MCF 10A (cell line): ENCODE measurements around the gene UBN2. TPM values are rescaled to one million over a fixed set of nuclear protein-coding genes. Genes with fewer than 3 reads are reported as not detected.

ENCODE experiments used
- BruUV-seq: library from RNA; stranded (reverse); fragments of 400-500 nt; replicated peaks from 2 replicates; lab custom pipeline; 2021; lab: Mats Ljungman, UMichigan
- CTCF ChIA-PET: fragments of 300-600 bp; sonication (Branson Sonifier 250); formaldehyde crosslinking; extraction: SDS; loops from one replicate; lab custom pipeline; 2021; ENCODE audit warnings: antibody characterized with exemption, inconsistent platforms; lab: Yijun Ruan, JAX
- POLR2A ChIA-PET: fragments of 300-600, 350-650 bp; sonication (Branson Sonifier 250); formaldehyde crosslinking; extraction: SDS; loops from one replicate; lab custom pipeline; 2020; ENCODE audit warnings: antibody characterized with exemption, inconsistent platforms; lab: Yijun Ruan, JAX
- DNase-seq: peaks from one replicate; pipeline ENCODE4 v3.0.0-alpha.2; 2018; ENCODE audit not compliant: unreplicated experiment
- H3K27ac Mint-ChIP-seq: one replicate; pipeline ENCODE4 v1.8.0; 2022; ENCODE audit warnings: mild to moderate bottlenecking, low read depth, mixed read lengths; ENCODE audit not compliant: unreplicated experiment
- H3K27me3 Mint-ChIP-seq: one replicate; pipeline ENCODE4 v1.8.0; 2022; ENCODE audit warnings: mixed read lengths; ENCODE audit not compliant: insufficient read depth, unreplicated experiment
- H3K36me3 Mint-ChIP-seq: one replicate; pipeline ENCODE4 v1.8.0; 2022; ENCODE audit warnings: mild to moderate bottlenecking, moderate library complexity, mixed read lengths; ENCODE audit not compliant: insufficient read depth, unreplicated experiment
- H3K4me1 Mint-ChIP-seq: one replicate; pipeline ENCODE4 v1.8.0; 2022; ENCODE audit warnings: mixed read lengths; ENCODE audit not compliant: insufficient read depth, unreplicated experiment
- H3K4me3 Mint-ChIP-seq: one replicate; pipeline ENCODE4 v1.8.0; 2022; ENCODE audit warnings: mild to moderate bottlenecking, moderate library complexity, mixed read lengths; ENCODE audit not compliant: unreplicated experiment
- H3K9me3 Mint-ChIP-seq: one replicate; pipeline ENCODE4 v1.8.0; 2022; ENCODE audit warnings: mixed read lengths; ENCODE audit not compliant: unreplicated experiment
- CTCF ChIP-seq: fragments of 200-600 bp; IDR thresholded peaks from one replicate; pipeline ENCODE4 v1.8.0; 2022; ENCODE audit warnings: antibody characterized with exemption, mild to moderate bottlenecking; ENCODE audit not compliant: unreplicated experiment
- intact Hi-C: fragments of 100-400 bp; cut with micrococcal nuclease; formaldehyde crosslinking; loops from 2 replicates; pipeline ENCODE4 v1.14.1; 2022
- total RNA-seq: library from RNA; stranded (reverse); gene quantifications from 2 replicates; pipeline ENCODE4 v1.2.3, GENCODE V29; 2022

Gene UBN2
- total RNA-seq, 1 experiment from 2014 or later = 18.7 TPM

GRCh38 chr7:139340037-139340807, 109.2 kb downstream of the UBN2 start:
- H3K4me1 Mint-ChIP-seq = peaks cover 6% of the 10 kb centered on the region
- peak; percentile 100 for DNase-seq
- intact Hi-C loops = loop anchor here (1.0 to 10.0 kb wide), 3 partner anchors 19 to 235 kb away; partner anchors contain the start of genes LUC7L2 and ZC3HAV1
- BruUV-seq = no TSS peak
- H3K27ac Mint-ChIP-seq = peak overlapping the region; percentile 99
- TF ChIP-seq CTCF = peak; percentile 59
- H3K4me3 Mint-ChIP-seq = peak overlapping the region; percentile 94
- peaks cover 8% of the 10 kb centered on the region for H3K9me3 Mint-ChIP-seq
- H3K27me3 Mint-ChIP-seq = no peaks in the 10 kb centered on the region
- ChIA-PET POLR2A (interaction anchor here (0.6 to 3.1 kb wide), 21 partner anchors 10 to 1369 kb away, joined by 3 to 53 read pairs (median 4); partner anchors contain the start of genes LUC7L2 and UBN2), CTCF (interaction anchor here (0.6 to 1.8 kb wide), 8 partner anchors 11 to 348 kb away, joined by 3 to 6 read pairs (median 4); partner anchors contain the start of gene UBN2)
- H3K36me3 Mint-ChIP-seq = peaks cover 42% of the 10 kb centered on the region

GRCh38 chr7:139340808-139341057, 109.7 kb downstream of the UBN2 start:
- H3K9me3 Mint-ChIP-seq = peaks cover 8% of the 10 kb centered on the region
- TF ChIP-seq CTCF = no peak
- CTCF ChIA-PET = interaction anchor here (0.6 to 0.8 kb wide), 4 partner anchors 12 to 347 kb away, joined by 3 to 6 read pairs (median 4); no protein-coding TSS in a partner anchor
- POLR2A ChIA-PET = interaction anchor here (1.0 to 3.1 kb wide), 14 partner anchors 10 to 365 kb away, joined by 3 to 53 read pairs (median 6); partner anchors contain the start of genes LUC7L2 and UBN2
- peak overlapping the region; percentile 99 for H3K27ac Mint-ChIP-seq
- peaks cover 45% of the 10 kb centered on the region for H3K36me3 Mint-ChIP-seq
- peak overlapping the region; percentile 94 for H3K4me3 Mint-ChIP-seq
- intact Hi-C loops = loop anchor here (1.0 to 10.0 kb wide), 3 partner anchors 19 to 236 kb away; partner anchors contain the start of genes LUC7L2 and ZC3HAV1
- no TSS peak for BruUV-seq
- peaks cover 6% of the 10 kb centered on the region for H3K4me1 Mint-ChIP-seq
- H3K27me3 Mint-ChIP-seq = no peaks in the 10 kb centered on the region
- no peak for DNase-seq

DNA sequence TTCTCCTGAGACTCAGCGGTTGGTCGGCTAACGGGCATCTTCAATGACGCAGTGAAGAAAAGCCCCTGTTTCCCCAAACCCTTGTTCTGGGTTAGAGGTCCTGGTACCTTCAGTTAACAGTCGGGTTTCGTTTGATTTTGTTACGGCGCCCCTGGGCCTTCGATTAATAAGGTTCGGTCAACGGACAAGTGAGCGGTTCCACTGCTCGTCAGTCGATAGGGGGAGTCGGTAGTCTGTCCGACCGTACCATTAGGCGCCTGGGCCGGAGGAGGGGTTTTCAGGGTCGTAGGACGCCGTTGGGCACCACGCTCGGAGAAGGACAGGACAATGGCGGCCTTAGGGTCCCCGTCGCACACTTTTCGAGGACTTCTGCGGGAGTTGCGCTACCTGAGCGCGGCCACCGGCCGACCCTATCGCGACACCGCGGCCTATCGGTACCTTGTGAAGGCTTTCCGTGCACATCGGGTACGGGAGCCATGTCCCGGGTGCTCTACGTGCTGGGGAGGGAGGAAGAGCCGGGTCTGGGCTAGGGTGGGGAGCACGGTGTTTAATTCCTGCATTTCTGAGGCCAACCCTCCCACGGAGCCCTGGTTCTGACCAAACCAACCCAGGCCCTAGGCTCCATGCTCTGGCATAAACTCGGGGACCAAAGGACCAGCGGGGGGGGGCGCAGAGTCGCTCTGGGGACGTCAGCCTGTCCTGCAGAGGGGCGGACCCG, 110.2 kb downstream of the UBN2 start, which contains the start of gene FMC1:
FMC1 (plus strand) TSS at position 280 of the 718 bp plus-strand sequence; CDS start at position 328, 48 bp downstream.
- Mint-ChIP-seq H3K27me3 (no peaks in the 10 kb centered on the region), H3K36me3 (peaks cover 49% of the 10 kb centered on the region)
- POLR2A ChIA-PET = interaction anchor here (1.1 to 3.1 kb wide), 9 partner anchors 11 to 208 kb away, joined by 3 to 53 read pairs (median 8); partner anchors contain the start of gene LUC7L2

More for the DNA sequence above, 110.2 kb downstream of the UBN2 start, which contains the start of gene FMC1:
- Mint-ChIP-seq H3K4me3 (peak within 1 kb of the TSS; percentile 94), H3K9me3 (peaks cover 8% of the 10 kb centered on the region), H3K27ac (peak within 1 kb of the TSS; percentile 99), H3K4me1 (peaks cover 6% of the 10 kb centered on the region)
- intact Hi-C loops = loop anchor here (2.0 to 10.0 kb wide), 2 partner anchors 108 to 236 kb away; partner anchors contain the start of gene ZC3HAV1
- TF ChIP-seq CTCF = peak; percentile 11
- CTCF ChIA-PET = interaction anchor here (0.7 kb wide), 2 partner anchors 266 to 347 kb away, joined by 4 to 6 read pairs; no protein-coding TSS in a partner anchor
- DNase-seq = peak; percentile 93
- BruUV-seq = no TSS peak
